GM18498 (cell line): Measurements from ENCODE around the gene COX18.
A peak's percentile ranks its signal among the peaks of the same experiment; 100 is the strongest.

Source experiments
- ATAC-seq: cut with Tn5 transposase; IDR thresholded peaks from one replicate; pipeline ENCODE4 v1.9.1; 2021; ENCODE audit warnings: mild to moderate bottlenecking, moderate library complexity; ENCODE audit not compliant: unreplicated experiment

Gene COX18

GRCh38 chr4:73053974-73054480, 15.5 kb downstream of the COX18 start:
- ATAC-seq, result no peak

GRCh38 chr4:73053076-73053475, 16.4 kb downstream of the COX18 start:
- ATAC-seq, result no peak

- no peak for ATAC-seq
Observed at GRCh38 chr4:73051625-73052024, 17.9 kb downstream of the COX18 start.

- ATAC-seq, result no peak
Observed at GRCh38 chr4:73045879-73046278, 23.6 kb downstream of the COX18 start.

GRCh38 chr4:73037057-73037456, 32.5 kb downstream of the COX18 start:
- ATAC-seq, result no peak

- peak; percentile 57 for ATAC-seq
Observed at GRCh38 chr4:73036123-73036522, 33.4 kb downstream of the COX18 start.

GRCh38 chr4:73034896-73035295, 34.6 kb downstream of the COX18 start:
- no peak for ATAC-seq

- ATAC-seq, result no peak
Observed at GRCh38 chr4:73028621-73029020, 40.9 kb downstream of the COX18 start.

- peak; percentile 73 for ATAC-seq
Observed at GRCh38 chr4:73021634-73022033, 47.9 kb downstream of the COX18 start.

GRCh38 chr4:73019462-73020047, 50.0 kb downstream of the COX18 start:
- ATAC-seq, result no peak

- no peak for ATAC-seq
Observed at GRCh38 chr4:73018595-73018994, 50.9 kb downstream of the COX18 start.

- no peak for ATAC-seq
Observed at GRCh38 chr4:73013310-73013709, 56.2 kb downstream of the COX18 start.

GRCh38 chr4:73012673-73013072, 56.8 kb downstream of the COX18 start:
- ATAC-seq, result no peak

GRCh38 chr4:73011629-73011985, 57.9 kb downstream of the COX18 start:
- ATAC-seq, result no peak

GRCh38 chr4:73010789-73011628, 58.5 kb downstream of the COX18 start:
- ATAC-seq, result no peak

- no peak for ATAC-seq
Observed at GRCh38 chr4:73007526-73008100, 61.9 kb downstream of the COX18 start.

GRCh38 chr4:73006286-73006990, 63.1 kb downstream of the COX18 start:
- ATAC-seq, result peak; percentile 80

- ATAC-seq, result no peak
Observed at GRCh38 chr4:73005514-73005913, 64.0 kb downstream of the COX18 start.
